Activated CD4-positive, CD25-positive, alpha-beta regulatory T cell treated with anti-CD3 and anti-CD28 coated beads, Interleukin-2, amount 50 U/mL, for 16 hours (primary cell): ENCODE data around the gene TERT.

Source experiments
- DNase-seq: peaks from one replicate; pipeline ENCODE4 v3.0.0-alpha.2; 2020; ENCODE audit warnings: low read depth, low spot score

The TERT gene

GRCh38 chr5:1206521-1207412 lies 88.1 kb downstream of the TERT start:
- DNase-seq, result no peak

- DNase-seq, result no peak
Observed at GRCh38 chr5:1205255-1206180, 89.3 kb downstream of the TERT start.

DNA sequence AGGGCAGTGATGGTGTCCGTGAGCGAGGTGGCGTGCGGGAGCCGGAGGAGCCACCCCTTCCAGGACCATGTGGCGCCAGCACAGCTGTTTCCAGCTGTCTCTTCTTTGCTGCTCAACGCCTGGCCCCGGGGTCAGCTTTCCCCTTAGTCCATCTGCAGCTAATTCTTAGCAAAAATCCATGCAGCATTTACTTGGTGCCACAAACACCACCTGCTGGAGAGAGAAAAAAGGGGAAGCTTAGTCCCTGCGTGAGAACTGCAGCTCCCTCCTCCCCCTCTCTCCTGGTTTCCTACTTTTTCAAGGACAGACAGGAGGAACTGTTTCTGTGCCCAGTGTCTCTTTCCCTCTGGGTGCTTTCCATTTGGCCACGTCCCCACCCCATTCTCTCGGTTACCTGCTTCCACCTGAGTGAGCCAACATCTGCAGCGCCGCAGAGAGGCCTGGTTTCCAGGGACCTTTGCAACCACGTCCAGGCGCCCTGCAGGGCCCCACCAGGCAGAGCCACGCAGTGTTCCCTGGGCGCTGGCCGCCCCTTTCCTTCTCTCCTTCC lies 90.1 kb downstream of the TERT start:
- DNase-seq, result no peak

DNA sequence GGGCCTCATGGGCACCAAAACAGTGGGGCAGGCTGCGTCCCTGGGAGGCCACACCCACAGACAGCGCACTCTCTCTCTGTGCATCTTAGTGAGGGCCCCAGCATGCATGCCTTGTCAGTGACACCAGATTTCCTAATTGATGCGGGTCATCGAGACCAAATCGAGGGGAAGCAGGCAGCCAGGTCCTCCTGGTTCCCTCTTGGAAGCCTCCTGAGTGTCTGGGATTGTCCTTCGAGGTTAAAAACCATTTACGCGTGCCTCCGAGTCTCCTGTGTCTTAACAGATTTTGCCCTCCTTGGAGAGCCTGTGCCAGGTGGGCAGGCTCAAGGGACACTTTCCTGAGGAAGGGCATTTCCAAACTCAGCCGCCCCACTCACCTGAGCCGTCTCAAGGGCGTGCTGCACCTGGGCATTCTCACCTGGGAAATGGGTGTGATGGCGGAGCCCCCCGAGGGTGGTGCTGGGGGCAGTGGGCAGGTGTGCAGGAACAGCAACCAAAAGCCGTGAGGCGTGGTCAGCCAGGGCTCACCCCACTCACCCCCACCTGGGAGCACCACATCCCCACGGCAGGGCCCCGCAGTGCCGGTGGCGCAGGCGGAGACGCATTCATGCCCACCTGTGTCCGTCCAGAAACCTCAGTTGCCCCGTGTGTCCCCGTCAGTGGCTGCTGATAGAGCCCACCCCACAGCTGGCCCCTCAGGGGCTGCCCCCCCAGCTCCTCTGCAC lies 90.7 kb downstream of the TERT start:
- no peak for DNase-seq

DNA sequence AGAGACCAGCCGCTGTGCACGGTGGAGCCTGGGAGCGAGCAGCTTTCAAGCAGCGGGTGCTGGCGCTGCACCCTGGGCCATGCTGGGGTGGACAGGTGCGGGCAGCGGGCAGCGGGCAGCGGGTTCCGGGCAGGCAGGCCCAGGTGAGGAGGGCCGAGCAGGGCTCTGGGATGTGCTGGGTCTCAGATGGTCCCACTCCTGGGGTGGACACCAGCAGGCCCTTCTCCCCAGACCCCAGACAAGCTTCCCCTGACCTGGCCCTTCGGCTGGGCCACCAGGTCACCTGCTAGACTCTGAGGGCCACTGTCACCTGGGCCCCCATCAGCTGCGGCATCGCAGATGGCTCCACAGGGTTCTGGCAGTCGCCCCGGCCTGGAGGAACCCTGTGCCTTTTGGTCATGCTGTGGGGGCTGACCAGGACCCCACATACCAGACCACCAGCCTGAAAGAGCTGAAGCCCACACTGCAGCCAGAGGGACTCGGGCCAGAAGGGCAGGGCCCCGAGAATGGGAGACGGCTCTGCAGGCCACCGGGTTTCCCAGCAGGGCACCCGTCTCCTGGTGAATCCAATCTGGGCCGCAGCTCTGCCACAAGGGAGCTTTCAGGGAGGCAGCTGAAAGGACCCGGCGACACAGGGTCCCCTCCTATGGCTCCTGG lies 91.4 kb downstream of the TERT start:
- DNase-seq, result no peak
